Right renal pelvis (tissue), 4 donors: ENCODE measurements around the gene AP3S1. TPM values are rescaled to one million over a fixed set of nuclear protein-coding genes. Genes with fewer than 3 reads are reported as not detected.

Source experiments
- polyA plus RNA-seq, 4 donors: library from polyadenylated mRNA; unstranded; fragments of 120-200 nt; gene quantifications; one replicate each; pipeline ENCODE4 v1.2.1, GENCODE V29; 2013; ENCODE audit not compliant: insufficient read length in 4 of 4

AP3S1 gene
- polyA plus RNA-seq, 4 donors = 125 to 147 (median 139) TPM

Other genes with a start within 250 kb of the AP3S1 start
- 1 to 10 TPM; 2.7 to 5.5 (median 4.7) TPM for gene TICAM2, start 239.5 kb upstream of the AP3S1 start, polyA plus RNA-seq
- 100 to 1,000 TPM in 3 of 4 donors, 10 to 100 TPM in 1; 99.5 to 127 (median 120) TPM for gene TMED7, start 215.9 kb upstream of the AP3S1 start, polyA plus RNA-seq
- gene CDO1, start 25.3 kb upstream of the AP3S1 start, polyA plus RNA-seq = 10 to 100 TPM; 18.1 to 28.6 (median 26.6) TPM
- gene ATG12, start 370 bp upstream of the AP3S1 start, polyA plus RNA-seq = 10 to 100 TPM; 43.3 to 56.2 (median 50.7) TPM
- gene LVRN, start 120.5 kb downstream of the AP3S1 start, polyA plus RNA-seq = under 1 TPM; 0.52 to 0.80 (median 0.74) TPM
- gene ARL14EPL, start 190.5 kb downstream of the AP3S1 start, polyA plus RNA-seq = not detected
- gene COMMD10, start 243.1 kb downstream of the AP3S1 start, polyA plus RNA-seq = 10 to 100 TPM; 59.7 to 74.6 (median 68.1) TPM